Endothelial cell of umbilical vein (primary cell): ENCODE data around the gene CTLA4. TPM values are rescaled to one million over a fixed set of nuclear protein-coding genes. Genes with fewer than 3 reads are reported as not detected.

Experiments used
- BruUV-seq: library from RNA; stranded (reverse); fragments of 400-500 nt; replicated peaks from 2 replicates; lab custom pipeline; 2021; lab: Mats Ljungman, UMichigan
- CTCF ChIA-PET: fragments of 300-600, 350-600 bp; sonication (Branson Sonifier 250); formaldehyde crosslinking; loops from one replicate; lab custom pipeline; 2021; ENCODE audit warnings: antibody characterized with exemption, inconsistent platforms; lab: Charles Lee
- POLR2A ChIA-PET: fragments of 300-600, 350-600 bp; sonication (Branson Sonifier 250); formaldehyde crosslinking; loops from one replicate; lab custom pipeline; 2021; ENCODE audit warnings: antibody characterized with exemption, inconsistent platforms; lab: Charles Lee
- DNase-seq: peaks from one replicate; pipeline ENCODE4 v3.0.0-alpha.2; 2011; ENCODE audit warnings: low read depth, low spot score
- FAIRE-seq: peaks from 2 replicates; lab custom pipeline; 2011; peaks lifted over from hg19 to GRCh38; lab: Jason Lieb, UNC
- H2AFZ ChIP-seq: 2 replicates; pipeline ENCODE4 v1.6.0; 2012; ENCODE audit warnings: low read depth, low read length, control low read depth, inconsistent platforms
- H3K27ac ChIP-seq: 2 replicates; pipeline ENCODE4 v1.5.1; 2011; ENCODE audit warnings: low read depth, mild to moderate bottlenecking, control low read depth, low read length, moderate library complexity; ENCODE audit not compliant: insufficient read depth
- H3K27me3 ChIP-seq, 2 experiments: 2 replicates each; pipeline versions ENCODE4 v1.6.0 to v1.6.1; 2011; ENCODE audit warnings: low read length in 2 of 2, mixed read lengths in 1 of 2; ENCODE audit not compliant: control insufficient read depth in 2 of 2, insufficient read depth in 2 of 2
- H3K36me3 ChIP-seq, 2 experiments: 2 replicates in 1 of 2; 3 replicates in 1 of 2; pipeline ENCODE4 v1.5.1; 2011; ENCODE audit warnings: low read length in 2 of 2, mild to moderate bottlenecking in 1 of 2, moderate library complexity in 1 of 2; ENCODE audit not compliant: control insufficient read depth in 2 of 2, insufficient read depth in 2 of 2; ENCODE audit errors: extremely low read depth in 1 of 2
- H3K4me1 ChIP-seq: 3 replicates; pipeline ENCODE4 v1.5.1; 2011; ENCODE audit warnings: mild to moderate bottlenecking, low read length; ENCODE audit not compliant: control insufficient read depth, insufficient read depth; ENCODE audit errors: extremely low read depth
- H3K4me2 ChIP-seq: 2 replicates; pipeline ENCODE4 v1.6.1; 2011; ENCODE audit warnings: low read length, control low read depth, mixed read lengths; ENCODE audit not compliant: insufficient read depth
- H3K4me3 ChIP-seq, 3 experiments: fragments of 200-600 bp in 1 of 3; sonication (generic), shearing (Covaris generic) in 1 of 3; replicated peaks in 1 of 3; 2 replicates each; pipeline ENCODE4 v1.5.1; 2011 to 2016; ENCODE audit warnings: control low read depth in 3 of 3, low read length in 3 of 3, mild to moderate bottlenecking in 2 of 3, inconsistent platforms in 1 of 3, low read depth in 1 of 3, moderate library complexity in 1 of 3; ENCODE audit not compliant: insufficient read depth in 1 of 3
- H3K79me2 ChIP-seq: 2 replicates; pipeline ENCODE4 v1.6.0; 2012; ENCODE audit warnings: low read length, inconsistent platforms; ENCODE audit not compliant: control insufficient read depth, insufficient read depth
- H3K9ac ChIP-seq: replicated peaks from 2 replicates; pipeline ENCODE3; 2011; ENCODE audit warnings: low read length, control low read depth; ENCODE audit not compliant: insufficient read depth; ENCODE audit errors: extremely low read depth
- H3K9me1 ChIP-seq: replicated peaks from 3 replicates; pipeline ENCODE4 v1.6.0; 2011; ENCODE audit warnings: mild to moderate bottlenecking, low read length; ENCODE audit not compliant: control insufficient read depth, insufficient read depth; ENCODE audit errors: extremely low read depth
- H3K9me3 ChIP-seq: replicated peaks from 2 replicates; pipeline ENCODE4 v1.5.1; 2012; ENCODE audit warnings: low read length, inconsistent platforms; ENCODE audit not compliant: control insufficient read depth, insufficient read depth
- H4K20me1 ChIP-seq: replicated peaks from 2 replicates; pipeline ENCODE3; 2011; ENCODE audit warnings: mild to moderate bottlenecking, low read length; ENCODE audit not compliant: control insufficient read depth, insufficient read depth; ENCODE audit errors: extremely low read depth
- EZH2 ChIP-seq: IDR thresholded peaks from 2 replicates; pipeline ENCODE4 v1.6.1; 2012; ENCODE audit warnings: borderline replicate concordance, low read depth, mild to moderate bottlenecking, moderate library complexity, low read length, inconsistent platforms; ENCODE audit not compliant: severe bottlenecking
- FOS ChIP-seq: IDR thresholded peaks from 2 replicates; pipeline ENCODE4 v1.6.1; 2011; ENCODE audit warnings: mild to moderate bottlenecking, low read length, moderate library complexity, borderline replicate concordance; ENCODE audit not compliant: insufficient read depth
- GATA2 ChIP-seq: IDR thresholded peaks from 2 replicates; pipeline ENCODE4 v1.7.0; 2011; ENCODE audit warnings: low read depth, mild to moderate bottlenecking, moderate library complexity, mixed read lengths, low read length; ENCODE audit not compliant: insufficient read length, insufficient read depth
- JUN ChIP-seq: IDR thresholded peaks from 2 replicates; pipeline ENCODE4 v1.6.1; 2011; ENCODE audit warnings: borderline replicate concordance, low read depth; ENCODE audit not compliant: insufficient read length, insufficient read depth
- MYC ChIP-seq: IDR thresholded peaks from one replicate; pipeline ENCODE4 v1.6.1; 2011; ENCODE audit warnings: mild to moderate bottlenecking, low read depth, low read length
- POLR2A ChIP-seq: IDR thresholded peaks from 2 replicates; pipeline ENCODE4 v1.6.1; 2012; ENCODE audit warnings: low read depth, mild to moderate bottlenecking, control low read depth, low read length
- POLR2AphosphoS5 ChIP-seq: IDR thresholded peaks from 2 replicates; pipeline ENCODE4 v1.6.1; 2012; ENCODE audit warnings: low read depth, mild to moderate bottlenecking, control low read depth, low read length, moderate library complexity; ENCODE audit not compliant: insufficient read depth
- dilution Hi-C: fragments of 300-500 bp; cut with MboI; formaldehyde crosslinking; loops from one replicate; pipeline ENCODE4 v1.15.0; 2019; ENCODE audit warnings: low sequenced_read_pairs; ENCODE audit not compliant: extremely low pct_ligation_motif_present
- intact Hi-C: fragments of 100-400 bp; cut with micrococcal nuclease; formaldehyde crosslinking; loops from one replicate; pipeline ENCODE4 v1.10.0; 2022
- polyA plus RNA-seq, 4 experiments: library from polyadenylated mRNA; depleted of rRNA in 3 of 4; stranded (reverse) in 3 of 4; unstranded in 1 of 4; fragments of >200 nt; gene quantifications; 2 replicates each; pipeline versions ENCODE4 v1.2.1 to v1.2.3, GENCODE V29; 2011 to 2012; ENCODE audit warnings: missing spikeins in 1 of 4
- total RNA-seq: library from RNA; stranded (reverse); gene quantifications from 2 replicates; pipeline ENCODE4 v1.2.3, GENCODE V29; 2021
- TF ChIP-seq, protein P1 (sequence below), 2 donors: IDR thresholded peaks; 1 replicate in 1 of 2; 2 replicates in 1 of 2; pipeline ENCODE4 v1.5.1; 2011; ENCODE audit warnings: low read length in 2 of 2, mild to moderate bottlenecking in 2 of 2, moderate library complexity in 2 of 2, control low read depth in 1 of 2, inconsistent platforms in 1 of 2, low read depth in 1 of 2; ENCODE audit not compliant: insufficient read depth in 1 of 2; ENCODE audit errors: extremely low read depth in 1 of 2
- TF ChIP-seq, protein P2 (sequence below): IDR thresholded peaks from 2 replicates; pipeline ENCODE4 v1.6.1; 2011; ENCODE audit not compliant: insufficient read depth, insufficient read length

CTLA4 gene
- total and polyA plus RNA-seq, 2 donors (not counting 3 experiments of a cell fraction or from before 2014, with no cell fraction given) = not detected

DNA sequence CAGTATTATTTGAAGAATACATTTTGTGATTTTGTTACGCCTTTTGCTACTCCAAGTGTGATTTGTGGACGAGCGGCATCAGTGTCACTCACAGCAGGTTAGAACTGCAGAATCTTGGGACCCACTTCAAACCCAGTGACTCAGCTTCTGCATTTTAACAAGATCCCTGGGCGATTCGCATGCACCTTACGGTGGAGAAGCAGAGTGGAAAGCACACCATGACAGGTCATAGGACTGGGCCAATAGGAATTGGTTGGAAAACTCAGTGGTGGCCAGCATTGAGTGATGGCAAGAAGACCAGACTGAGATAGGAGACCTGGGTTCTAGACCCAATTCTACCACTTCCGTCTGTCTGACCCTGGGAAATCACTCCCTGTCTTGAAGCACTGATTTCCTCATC lies 26.3 kb downstream of the CTLA4 start:
- dilution Hi-C loops = no loop called here
- TF ChIP-seq, protein P1, sequence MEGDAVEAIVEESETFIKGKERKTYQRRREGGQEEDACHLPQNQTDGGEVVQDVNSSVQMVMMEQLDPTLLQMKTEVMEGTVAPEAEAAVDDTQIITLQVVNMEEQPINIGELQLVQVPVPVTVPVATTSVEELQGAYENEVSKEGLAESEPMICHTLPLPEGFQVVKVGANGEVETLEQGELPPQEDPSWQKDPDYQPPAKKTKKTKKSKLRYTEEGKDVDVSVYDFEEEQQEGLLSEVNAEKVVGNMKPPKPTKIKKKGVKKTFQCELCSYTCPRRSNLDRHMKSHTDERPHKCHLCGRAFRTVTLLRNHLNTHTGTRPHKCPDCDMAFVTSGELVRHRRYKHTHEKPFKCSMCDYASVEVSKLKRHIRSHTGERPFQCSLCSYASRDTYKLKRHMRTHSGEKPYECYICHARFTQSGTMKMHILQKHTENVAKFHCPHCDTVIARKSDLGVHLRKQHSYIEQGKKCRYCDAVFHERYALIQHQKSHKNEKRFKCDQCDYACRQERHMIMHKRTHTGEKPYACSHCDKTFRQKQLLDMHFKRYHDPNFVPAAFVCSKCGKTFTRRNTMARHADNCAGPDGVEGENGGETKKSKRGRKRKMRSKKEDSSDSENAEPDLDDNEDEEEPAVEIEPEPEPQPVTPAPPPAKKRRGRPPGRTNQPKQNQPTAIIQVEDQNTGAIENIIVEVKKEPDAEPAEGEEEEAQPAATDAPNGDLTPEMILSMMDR (IDR thresholded peaks at IDR 0.05; ENCODE audit: extremely low read depth in 1 of 2, insufficient read depth in 1 of 2, low read depth in 1 of 2, low read length in 2 of 2) = no peak
- TF ChIP-seq POLR2A (no peak), MYC (no peak), POLR2AphosphoS5 (no peak), JUN (no peak), EZH2 (no peak), GATA2 (no peak), FOS (no peak)
- TF ChIP-seq, protein P2, sequence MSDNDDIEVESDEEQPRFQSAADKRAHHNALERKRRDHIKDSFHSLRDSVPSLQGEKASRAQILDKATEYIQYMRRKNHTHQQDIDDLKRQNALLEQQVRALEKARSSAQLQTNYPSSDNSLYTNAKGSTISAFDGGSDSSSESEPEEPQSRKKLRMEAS = no peak
- DNase-seq (no peak), FAIRE-seq (no peak)
- no peak overlapping the region for H3K9ac ChIP-seq
- ChIA-PET CTCF (no interaction called here), POLR2A (no interaction called here)
- H3K79me2 ChIP-seq = no peaks in the 10 kb centered on the region
- H4K20me1 ChIP-seq = no peaks in the 10 kb centered on the region
- no peak overlapping the region for H2AFZ ChIP-seq
- H3K27ac ChIP-seq = no peak overlapping the region
- intact Hi-C loops = no loop called here
- no peak overlapping the region for H3K4me3 ChIP-seq
- no peaks in the 10 kb centered on the region for H3K4me1 ChIP-seq
- H3K36me3 ChIP-seq = no peaks in the 10 kb centered on the region
- H3K4me2 ChIP-seq = no peak overlapping the region
- peaks cover 10 to 14% of the 10 kb centered on the region in 2 experiments for H3K27me3 ChIP-seq
- no peaks in the 10 kb centered on the region for H3K9me1 ChIP-seq
- no peaks in the 10 kb centered on the region for H3K9me3 ChIP-seq
- BruUV-seq = no TSS peak
